ENCODE results near the gene KCNIP1.

The KCNIP1 gene

DNA sequence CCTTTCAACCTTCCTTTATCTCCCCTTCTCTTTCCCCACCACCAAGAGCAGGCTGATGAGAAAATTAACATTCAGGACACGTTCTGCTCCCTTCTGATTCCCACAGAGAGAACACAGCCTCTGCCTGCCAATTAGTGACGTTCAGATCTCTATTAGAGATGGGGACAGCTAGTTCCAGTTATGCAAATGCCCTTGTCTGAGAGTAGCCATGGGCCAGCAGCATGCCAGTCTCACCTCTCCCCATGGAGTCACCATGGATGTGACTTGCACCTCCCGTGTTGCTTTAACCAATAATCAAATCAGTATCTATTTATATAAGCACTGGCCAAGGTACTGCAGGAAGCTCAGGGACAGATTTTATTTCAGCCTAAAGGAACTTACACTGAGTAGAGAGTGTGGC lies 61.3 kb downstream of the KCNIP1 start:
- no peak for DNase-seq (ENCODE audit: low spot score)

DNA sequence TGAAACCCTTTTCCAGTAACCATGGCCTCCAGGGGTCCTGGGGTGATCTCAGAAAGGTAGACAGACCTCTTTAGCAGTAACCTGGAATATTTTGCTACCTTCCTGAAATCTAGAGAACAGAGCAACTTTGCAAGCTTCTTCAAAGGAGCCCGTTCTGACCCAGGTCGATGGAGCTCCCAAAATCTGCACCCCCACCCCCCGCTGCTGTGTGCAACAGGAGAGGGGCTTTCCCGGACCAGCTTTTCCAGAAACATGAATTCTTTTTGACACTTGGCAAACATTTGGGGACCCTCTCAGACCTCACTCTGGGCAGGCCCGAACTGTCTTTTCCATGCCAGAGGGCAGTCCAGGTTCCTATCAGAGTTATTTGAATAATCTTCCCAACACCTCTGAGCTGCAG lies 65.3 kb downstream of the KCNIP1 start:
- DNase-seq (ENCODE audit: low spot score) = no peak

DNA sequence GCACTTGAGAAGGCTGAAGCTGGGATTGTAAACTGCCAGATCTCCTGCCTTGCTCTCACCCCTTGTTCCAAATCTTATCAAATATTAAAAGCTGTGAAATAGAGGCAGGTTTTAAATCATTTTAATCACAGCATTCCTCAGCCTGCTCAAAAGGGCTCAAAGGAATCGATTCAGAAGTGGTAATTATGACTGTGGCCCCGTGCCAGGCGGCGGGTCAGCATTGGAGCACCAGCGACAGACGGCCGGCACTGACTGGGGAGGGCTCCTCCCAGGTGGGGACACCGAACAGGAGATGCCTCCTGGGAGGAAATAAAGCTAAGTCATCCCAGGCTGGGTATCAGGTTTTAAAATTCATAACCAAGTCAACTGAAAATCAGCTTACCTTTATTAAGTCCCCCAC lies 66.7 kb downstream of the KCNIP1 start:
- no peak for DNase-seq (ENCODE audit: low spot score)

DNA sequence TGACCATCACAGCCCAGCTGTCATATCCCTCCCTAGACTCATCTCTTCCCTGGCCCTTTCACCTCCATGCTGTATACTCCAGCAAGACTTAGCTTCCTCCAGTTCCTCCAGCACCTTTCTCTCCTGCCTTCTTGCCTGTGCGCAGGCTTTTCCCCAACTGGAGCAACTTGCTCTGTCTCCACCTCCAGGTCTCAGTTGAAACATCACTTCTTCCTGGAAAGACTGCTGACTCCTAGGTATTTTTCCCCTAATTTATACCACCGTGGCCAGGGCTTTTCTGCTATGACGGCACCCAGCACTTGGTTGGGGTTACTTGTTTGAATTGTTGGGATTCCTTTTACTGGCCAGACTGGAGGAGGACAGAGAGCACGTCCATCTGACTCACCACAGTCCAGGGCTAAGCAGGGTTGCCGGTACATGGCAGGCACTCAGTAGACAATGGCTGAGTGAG lies 67.5 kb downstream of the KCNIP1 start:
- no peak for DNase-seq (ENCODE audit: low spot score)

DNA sequence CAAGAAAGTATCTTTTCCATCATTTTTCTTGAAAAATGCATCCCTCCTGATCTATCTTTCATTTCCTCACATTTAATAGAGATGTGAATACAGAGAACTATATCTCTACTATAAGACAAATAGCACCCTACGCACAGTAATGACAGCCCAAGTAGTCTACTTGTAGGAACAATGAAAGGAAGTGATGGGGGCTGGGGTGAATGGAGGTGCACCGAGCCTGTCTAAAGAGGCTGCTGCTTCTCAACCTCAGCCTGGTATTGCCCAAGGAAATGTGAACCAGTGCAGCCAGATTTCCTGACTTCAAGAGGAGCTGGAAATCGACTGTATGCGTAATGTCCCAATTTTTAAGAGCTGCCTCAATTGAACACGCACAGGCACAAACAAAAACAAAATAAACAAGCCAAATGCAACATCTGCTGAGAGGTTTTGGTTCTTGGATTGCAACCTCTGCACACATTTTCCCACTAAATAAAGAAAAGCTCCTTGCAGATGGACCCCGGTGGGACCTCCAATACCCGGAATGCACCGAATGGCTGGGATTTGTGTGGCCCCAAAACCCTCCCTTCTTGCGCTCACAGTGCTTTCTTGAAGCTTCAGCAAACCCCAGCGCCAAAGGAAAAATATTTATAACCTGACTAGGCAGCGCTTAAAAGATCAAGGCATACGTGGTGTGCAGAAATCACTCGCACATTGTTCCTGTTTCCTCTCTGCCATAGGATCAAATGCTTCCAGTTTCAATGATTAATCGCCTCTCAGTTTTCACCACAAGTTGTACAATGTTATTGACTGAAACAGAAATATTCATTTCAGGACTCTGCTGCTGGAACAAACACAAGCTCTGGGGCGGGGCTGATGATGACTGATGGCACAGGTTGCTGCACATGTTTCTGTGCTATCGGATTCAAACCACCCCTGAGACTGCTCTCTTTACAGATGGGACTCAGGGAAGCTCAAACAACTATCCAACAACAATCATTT lies 68.3 kb downstream of the KCNIP1 start:
- no peak for DNase-seq (ENCODE audit: low spot score)

DNA sequence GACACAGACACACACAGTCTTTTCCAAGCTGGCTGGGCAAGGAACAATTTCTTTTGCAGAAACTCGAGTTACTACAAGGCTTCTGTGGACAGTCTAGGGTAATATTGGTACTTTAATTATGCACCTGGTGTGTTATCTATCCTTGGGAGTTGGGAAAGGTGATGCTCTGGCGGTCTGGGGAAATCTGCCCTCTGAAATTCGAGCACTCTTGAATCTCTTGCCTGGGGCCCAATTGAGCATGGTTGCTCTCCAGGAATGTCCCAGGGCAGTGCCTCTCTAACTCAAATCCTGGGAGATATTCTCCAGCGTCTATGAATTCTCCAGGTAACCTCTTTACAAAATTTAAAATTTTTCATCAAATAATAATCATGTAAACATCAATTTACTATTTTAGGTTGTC lies 69.3 kb downstream of the KCNIP1 start:
- DNase-seq (ENCODE audit: low spot score) = no peak

DNA sequence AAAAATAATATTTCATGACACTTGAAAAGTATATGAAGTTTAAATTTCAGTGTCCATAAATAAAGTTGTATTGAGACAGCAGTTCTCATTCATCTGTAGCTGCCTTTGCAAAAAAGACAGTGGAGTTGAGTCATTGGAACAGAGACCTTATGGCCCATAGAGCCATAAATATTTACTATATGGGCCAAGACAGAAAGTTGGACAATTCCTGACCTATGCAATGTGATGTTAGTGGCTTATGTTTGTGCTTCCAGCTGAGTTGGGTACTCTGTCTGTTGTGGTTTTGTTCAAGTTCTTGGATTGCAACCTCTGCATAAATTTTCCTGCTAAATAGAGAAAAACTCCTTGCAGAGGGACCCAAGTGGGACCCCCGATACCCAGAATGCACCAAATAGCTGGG lies 69.8 kb downstream of the KCNIP1 start:
- DNase-seq (ENCODE audit: low spot score) = no peak

DNA sequence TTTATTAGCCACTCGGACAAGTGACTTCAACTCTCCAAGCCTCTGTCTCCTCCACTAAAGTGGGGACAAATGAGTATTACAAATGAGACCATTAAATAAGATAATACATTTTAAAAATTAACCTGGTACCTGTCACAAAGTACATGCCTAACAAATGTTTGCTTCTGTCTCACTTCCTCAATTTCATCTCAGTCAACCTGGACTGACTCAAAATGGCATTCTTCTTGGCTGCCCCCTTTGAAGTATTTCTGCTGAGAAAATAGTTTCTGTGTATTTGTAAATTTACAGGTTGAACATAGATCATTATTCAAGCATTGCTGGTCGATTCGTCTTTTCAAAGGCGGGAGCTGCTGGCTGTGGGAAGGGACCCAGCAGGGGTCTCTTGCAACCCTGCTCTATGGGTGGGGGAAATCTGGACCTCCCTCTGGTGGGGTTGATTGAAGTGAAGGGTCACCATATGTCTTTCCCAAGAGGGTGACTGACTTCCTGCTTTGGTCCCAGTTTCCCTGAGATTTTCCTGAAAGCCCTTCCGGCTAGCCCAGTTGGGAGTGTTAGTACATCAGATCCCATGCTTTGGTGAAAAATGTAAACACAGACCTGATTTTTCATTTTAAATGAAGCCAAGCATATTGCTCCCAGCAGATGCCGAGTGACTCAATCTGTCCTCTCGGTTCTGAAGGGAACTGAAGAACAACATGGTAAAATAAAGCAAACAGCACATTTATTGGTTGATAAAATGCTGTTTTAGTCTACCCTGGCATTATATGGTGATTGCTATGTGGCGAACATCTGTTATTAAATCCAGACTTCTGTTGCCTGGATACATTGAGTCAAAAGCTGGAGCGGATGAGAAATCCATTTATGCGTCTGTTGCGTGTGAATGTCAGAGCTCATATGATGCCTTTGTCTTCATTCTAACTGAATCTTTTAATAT lies 73.0 kb downstream of the KCNIP1 start:
- DNase-seq (ENCODE audit: low spot score) = no peak

DNA sequence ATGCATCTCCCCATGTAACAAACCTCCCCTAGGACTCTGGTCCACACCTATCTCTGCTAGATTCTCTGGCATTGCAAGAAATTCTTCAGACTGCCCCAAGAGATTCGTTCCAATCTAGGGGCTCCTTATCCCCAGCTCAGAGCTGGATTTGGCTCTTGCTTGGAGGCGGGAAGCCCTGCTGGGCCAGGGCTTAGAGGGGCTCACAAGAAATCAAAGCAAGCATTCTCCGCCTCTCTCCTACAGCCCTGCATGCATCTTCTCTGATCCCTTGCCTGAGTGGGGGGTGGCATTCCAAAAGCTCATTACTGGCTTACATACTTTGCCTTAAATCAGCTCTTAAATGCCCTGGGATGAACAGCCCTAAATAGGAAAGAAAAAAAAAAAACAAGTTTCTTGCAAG lies 75.8 kb downstream of the KCNIP1 start:
- no peak for DNase-seq (ENCODE audit: low spot score)

DNA sequence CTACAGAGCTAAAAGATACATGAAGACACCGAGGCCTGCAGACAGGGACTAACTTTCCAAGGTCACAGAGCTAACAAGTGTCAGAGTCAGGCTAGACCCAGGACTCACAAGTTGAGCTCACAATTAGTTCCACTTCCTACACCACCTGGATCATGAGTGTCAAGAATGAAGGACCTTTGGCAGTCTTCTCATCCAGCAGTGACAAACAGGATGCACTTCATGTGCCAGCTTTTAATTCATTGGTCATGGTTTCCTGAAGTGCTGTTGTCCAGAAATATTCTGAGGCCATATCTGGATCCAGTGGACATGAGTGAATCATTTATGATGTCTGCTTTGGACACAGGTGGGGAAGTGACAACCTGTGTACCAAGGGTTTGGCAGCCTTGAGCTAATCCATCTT lies 77.4 kb downstream of the KCNIP1 start:
- DNase-seq (ENCODE audit: low spot score) = no peak

DNA sequence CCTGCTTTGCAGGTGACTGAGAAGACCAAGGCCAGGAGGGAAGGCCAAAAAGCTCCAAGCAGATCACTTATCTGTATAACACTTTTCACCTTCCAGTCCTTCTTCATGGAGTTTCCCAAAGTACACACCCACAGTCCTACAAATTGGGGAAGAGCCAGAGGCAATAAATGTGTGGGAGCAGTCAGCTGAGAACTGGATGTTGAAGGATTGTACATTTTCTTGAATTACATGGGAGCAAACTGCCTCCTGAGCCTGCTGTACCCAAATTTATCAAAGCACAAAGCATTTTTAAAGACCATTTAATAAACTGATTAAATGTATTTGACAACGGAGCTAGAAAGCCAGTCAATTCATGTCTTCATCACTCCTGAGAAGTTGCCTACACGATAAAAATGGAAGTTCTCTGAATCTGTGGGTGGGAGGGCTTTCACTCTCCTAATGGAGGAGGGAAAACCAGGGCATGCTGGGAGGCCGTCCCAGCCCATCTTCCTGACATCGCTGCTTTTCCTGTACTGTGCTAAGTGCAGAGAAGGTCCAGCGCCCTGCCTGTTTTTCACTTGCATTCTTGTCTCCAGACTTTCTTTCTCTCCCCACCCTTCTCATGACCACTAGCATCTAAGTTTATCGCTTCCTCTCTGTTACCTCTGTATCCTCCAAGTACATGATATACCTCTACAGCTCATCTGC lies 79.0 kb downstream of the KCNIP1 start:
- DNase-seq (ENCODE audit: low spot score) = no peak

DNA sequence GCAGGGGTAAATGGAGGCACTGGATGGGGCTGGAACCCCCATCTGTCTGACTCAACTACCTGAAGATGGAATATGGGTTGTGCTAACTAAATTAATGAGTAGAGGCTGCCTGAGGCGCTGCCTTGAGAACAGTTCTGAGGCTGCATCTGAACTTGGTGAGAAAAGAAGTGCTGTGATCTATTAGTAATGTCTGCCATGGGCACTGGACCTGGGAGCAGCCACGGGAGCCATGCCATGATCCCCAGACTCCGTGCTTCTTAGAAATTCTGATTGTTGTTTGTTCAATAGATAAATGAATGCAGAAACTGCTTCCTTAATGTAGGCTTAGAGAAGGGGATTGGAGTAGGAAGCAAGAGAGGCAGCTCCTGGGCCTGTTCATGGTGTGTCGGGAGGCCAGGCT lies 80.2 kb downstream of the KCNIP1 start:
- DNase-seq (ENCODE audit: low spot score) = no peak

DNA sequence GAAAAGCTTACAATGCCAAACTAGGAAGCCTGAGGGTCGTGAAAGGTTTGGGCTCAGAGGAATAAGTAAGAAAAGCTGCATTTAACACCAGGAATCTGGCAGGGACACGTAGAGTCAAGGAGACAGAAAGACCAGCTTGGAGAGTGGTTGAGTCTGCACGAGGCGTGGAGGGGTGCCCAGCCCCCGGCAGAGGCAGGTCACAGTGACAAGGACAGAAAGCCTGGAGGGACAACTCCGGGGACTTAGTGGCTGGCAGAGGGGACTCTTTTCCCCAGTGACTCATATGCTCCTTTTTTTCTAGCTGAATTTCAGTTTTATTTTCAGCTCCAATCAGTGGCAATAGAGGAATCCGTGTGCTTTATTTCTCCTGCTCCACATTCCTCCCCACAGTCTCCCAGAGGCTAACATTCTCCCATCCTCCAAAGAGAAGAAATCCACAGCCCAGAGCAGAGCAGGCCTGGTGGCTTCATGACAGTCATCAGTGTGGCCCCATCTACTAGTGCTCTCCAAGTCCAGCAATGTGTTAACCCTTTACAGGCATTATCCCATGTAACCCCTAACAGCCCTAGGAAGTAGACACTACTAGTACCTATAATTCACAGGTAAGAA lies 80.7 kb downstream of the KCNIP1 start:
- DNase-seq (ENCODE audit: low spot score) = no peak

DNA sequence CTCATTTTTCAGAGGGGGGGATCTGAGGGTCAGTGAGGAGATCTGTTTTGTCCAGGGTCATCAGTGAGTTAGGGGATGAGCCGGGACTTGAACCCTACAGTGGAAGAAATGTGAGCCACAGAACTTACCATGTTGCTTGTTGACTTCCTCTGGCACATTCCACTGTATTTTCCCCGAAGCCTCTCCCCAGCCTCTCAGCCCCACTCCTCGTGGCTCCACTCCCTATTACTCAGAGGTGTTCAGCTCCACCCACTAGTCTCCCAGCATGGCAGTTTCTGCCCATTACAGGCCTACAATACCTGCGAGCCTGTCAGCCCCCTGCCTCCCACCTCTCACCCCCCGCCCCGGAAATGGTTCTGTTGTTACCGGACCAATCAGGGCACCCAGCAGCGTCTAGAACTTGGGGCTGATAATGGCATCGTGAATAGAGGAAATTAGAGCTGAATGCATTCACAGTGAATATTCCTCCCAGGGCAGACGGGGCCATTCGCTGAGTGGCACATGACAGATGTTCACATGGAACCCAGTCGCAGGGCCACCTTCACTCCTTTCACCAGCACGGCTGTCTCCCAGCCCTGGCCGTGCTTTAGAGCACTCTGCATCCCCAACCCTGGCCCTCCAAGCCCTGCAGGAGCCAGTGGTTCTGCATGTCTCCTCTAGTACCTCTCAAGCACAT lies 81.6 kb downstream of the KCNIP1 start:
- no peak for DNase-seq (ENCODE audit: low spot score)

DNA sequence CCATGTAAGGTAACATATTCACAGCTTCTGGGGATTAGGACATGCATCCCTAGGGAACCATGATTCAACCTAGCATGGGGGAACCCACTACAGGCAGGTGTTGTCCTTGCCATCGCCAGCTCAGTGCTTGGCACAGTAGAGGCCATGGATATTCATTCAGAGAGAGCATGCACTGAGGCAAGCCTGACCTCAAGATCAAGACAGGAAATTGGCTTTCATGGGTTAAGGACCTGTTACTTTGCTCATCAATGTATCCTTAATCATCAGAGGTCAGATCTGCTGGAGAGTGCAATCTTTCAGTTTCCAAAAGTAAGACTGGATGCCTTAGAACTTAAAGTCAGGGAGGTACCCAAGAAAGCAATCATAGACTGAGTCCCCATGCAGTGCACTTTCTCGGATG lies 84.0 kb downstream of the KCNIP1 start:
- no peak for DNase-seq (ENCODE audit: low spot score)

DNA sequence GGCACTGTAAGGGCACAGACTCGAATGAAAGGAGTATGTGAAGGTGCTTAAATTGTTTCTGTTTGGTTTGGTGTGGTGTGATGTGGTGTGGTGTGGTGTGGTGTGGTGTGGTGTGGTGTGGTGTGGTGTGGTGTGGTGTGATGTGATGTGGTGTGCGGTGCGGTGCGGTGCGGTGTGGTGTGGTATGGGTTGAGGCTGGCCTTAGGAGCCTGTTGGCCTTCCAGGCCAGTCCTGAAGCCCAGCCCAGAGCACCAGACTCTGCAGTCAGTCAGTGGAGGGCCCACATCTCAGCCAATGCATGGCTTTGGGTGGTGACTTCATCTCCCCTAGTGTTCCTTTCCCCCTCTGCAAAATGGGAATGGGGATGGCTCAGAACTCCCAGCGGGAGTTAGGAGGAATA lies 85.8 kb downstream of the KCNIP1 start:
- DNase-seq (ENCODE audit: low spot score) = no peak

DNA sequence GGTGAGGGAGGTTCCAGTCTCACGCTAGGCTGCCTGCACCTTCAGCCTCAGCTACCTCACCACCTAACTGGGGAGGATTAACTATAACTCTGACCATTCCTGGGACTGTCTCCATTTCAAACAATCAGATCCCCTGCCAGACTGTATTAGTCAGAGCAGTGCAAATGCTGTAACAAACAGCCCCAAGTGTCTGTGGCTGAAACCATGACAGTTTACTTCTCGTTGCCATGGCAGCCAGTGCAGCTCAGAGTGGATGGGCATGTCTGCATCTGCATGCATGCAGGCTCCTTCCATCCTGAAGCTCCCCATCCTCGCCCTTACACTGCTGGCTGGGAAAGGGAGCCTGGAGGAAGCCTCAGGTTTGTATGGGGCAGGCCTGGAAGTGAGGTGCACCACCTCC lies 86.7 kb downstream of the KCNIP1 start:
- DNase-seq (ENCODE audit: low spot score) = no peak

DNA sequence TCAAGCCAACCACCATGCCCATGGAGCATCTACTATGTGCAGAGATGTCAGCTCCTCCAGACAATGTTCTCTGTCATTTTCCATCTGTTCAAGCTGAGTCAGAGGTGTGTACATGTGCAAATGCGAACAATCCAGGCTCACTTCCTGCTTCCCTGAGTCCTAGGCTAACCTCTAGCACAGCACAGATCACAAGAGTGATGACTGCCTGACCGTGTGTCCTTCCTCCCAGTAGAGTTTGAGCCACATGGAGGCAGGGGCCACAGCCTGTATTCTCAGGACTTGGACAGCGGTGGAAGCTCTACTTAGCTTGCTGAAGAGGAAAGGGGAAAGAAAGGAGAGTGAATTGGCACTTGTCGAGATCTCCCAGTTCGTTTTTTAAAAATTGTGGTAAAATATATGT lies 87.2 kb downstream of the KCNIP1 start:
- DNase-seq (ENCODE audit: low spot score) = no peak

DNA sequence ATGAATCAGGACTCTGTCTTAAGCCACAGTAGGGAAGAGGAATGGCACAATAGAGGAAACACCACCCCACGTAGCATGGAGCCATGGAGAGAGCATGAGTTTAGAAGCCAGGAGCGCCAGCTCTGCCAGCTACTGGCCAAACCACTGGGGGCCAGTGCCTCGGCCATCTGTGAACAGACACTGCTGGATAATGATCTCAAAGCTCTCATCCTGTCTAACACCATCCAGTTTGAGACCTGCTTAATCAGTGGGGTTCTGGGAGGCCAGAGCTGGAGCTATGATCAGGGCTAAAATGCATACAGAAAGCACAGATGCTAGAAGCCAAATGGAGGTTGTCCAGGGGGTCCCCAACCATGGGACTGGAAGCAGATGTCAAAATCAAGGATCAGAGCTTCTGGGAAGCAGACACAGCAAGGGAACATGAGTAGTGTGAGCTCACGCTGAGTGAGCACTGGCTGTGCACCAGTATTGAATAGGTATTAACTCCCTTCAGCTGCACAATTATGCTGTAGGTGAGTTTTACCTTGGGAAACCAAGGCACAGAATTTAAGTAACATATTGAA lies 92.7 kb downstream of the KCNIP1 start:
- DNase-seq (ENCODE audit: low spot score) = no peak

DNA sequence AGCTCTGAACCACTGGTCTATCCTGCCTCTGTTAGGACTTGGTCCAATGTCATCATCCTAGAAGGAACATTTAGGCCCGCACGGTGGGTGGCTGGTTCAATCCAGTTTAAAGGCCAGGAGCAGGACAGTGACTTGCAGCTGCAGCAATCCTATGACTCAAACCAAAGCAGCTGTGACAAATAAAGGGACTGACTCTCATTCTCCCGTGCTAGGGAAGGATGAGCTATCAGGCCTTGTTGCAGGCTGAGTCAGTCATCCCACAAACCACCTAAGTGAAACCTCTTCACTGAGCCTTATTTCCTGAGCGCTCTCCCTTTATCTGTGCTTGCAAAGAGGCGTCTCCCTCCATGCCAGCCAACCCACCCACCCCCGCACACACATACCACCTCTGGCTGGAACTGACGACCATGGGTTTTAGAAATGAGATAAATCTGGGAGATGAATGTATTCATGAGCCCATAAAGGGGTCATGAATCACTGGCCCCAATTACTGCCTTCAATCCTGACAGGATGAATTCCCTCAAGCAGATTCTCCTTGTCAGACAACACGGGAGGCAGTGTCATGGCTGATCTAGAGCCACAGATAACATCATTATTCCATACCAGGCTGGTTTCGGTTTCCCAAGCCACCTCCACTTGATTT lies 93.4 kb downstream of the KCNIP1 start:
- no peak for DNase-seq (ENCODE audit: low spot score)

Measured in HuH-7.5 (cell line).